IMR-90 (cell line): ENCODE data around the gene PCMTD2. TPM values are rescaled to one million over a fixed set of nuclear protein-coding genes. Genes with fewer than 3 reads are reported as not detected.
"Not testable (repeated sequence)": the region's sequence is repeated elsewhere in the genome, so short reads cannot be mapped to it uniquely, and the experiment has no call there.

Experiments used
- ATAC-seq: fragments of 200-7000 bp; cut with Tn5 transposase; 2 replicates; pipeline ENCODE4 v1.9.1; 2020; ENCODE audit warnings: low read depth, mild to moderate bottlenecking, moderate library complexity
- BruUV-seq: library from RNA; stranded (reverse); fragments of 400-500 nt; replicated peaks from 2 replicates; lab custom pipeline; 2021; lab: Mats Ljungman, UMichigan
- CTCF ChIA-PET: fragments of 300-600 bp; formaldehyde crosslinking; extraction: SDS; loops from one replicate; lab custom pipeline; 2021; ENCODE audit warnings: antibody characterized with exemption; lab: Yijun Ruan, JAX
- POLR2A ChIA-PET: fragments of 300-600 bp; sonication (Branson Sonifier 250); formaldehyde crosslinking; loops from one replicate; lab custom pipeline; 2022; ENCODE audit warnings: antibody characterized with exemption; ENCODE audit not compliant: unreplicated experiment; lab: Charles Lee
- DNase-seq: peaks from one replicate; pipeline ENCODE4 v3.0.0; 2013
- H2AFZ ChIP-seq: replicated peaks from 2 replicates; pipeline ENCODE3; 2013; ENCODE audit warnings: low read length, mild to moderate bottlenecking; ENCODE audit not compliant: poor library complexity
- H2AK5ac ChIP-seq: 2 replicates; pipeline ENCODE4 v1.6.1; 2013; ENCODE audit warnings: low read depth, low read length, inconsistent platforms
- H2AK9ac ChIP-seq: replicated peaks from 2 replicates; pipeline ENCODE3; 2013; ENCODE audit warnings: mild to moderate bottlenecking, low read depth, low read length, moderate library complexity; ENCODE audit not compliant: poor library complexity
- H2BK120ac ChIP-seq: 2 replicates; pipeline ENCODE4 v1.6.1; 2013; ENCODE audit warnings: low read depth, low read length, inconsistent platforms
- H2BK15ac ChIP-seq: 3 replicates; pipeline ENCODE4 v1.6.1; 2013; ENCODE audit warnings: low read depth, low read length, inconsistent platforms
- H2BK20ac ChIP-seq: 2 replicates; pipeline ENCODE4 v1.6.1; 2013; ENCODE audit warnings: low read depth, mild to moderate bottlenecking, inconsistent platforms, low read length, moderate library complexity
- H2BK5ac ChIP-seq: 2 replicates; pipeline ENCODE4 v1.6.1; 2013; ENCODE audit warnings: mild to moderate bottlenecking, low read depth, low read length, inconsistent platforms; ENCODE audit not compliant: poor library complexity, severe bottlenecking
- H3K14ac ChIP-seq: replicated peaks from 2 replicates; pipeline ENCODE4 v1.6.1; 2013; ENCODE audit warnings: low read depth, low read length, inconsistent platforms
- H3K18ac ChIP-seq: 2 replicates; pipeline ENCODE4 v1.6.1; 2013; ENCODE audit warnings: low read depth, low read length, control low read depth
- H3K23ac ChIP-seq: 2 replicates; pipeline ENCODE4 v1.6.1; 2013; ENCODE audit warnings: low read depth, low read length, inconsistent platforms
- H3K27ac ChIP-seq: 2 replicates; pipeline ENCODE4 v1.5.1; 2013; ENCODE audit warnings: mild to moderate bottlenecking, control low read depth, low read length; ENCODE audit not compliant: insufficient read depth
- H3K27me3 ChIP-seq: 2 replicates; pipeline ENCODE4 v1.6.1; 2013; ENCODE audit warnings: low read length; ENCODE audit not compliant: control insufficient read depth, insufficient read depth
- H3K36me3 ChIP-seq: 2 replicates; pipeline ENCODE4 v1.6.1; 2013; ENCODE audit warnings: low read length, mixed read lengths; ENCODE audit not compliant: control insufficient read depth, insufficient read depth
- H3K4ac ChIP-seq: 2 replicates; pipeline ENCODE4 v1.6.1; 2013; ENCODE audit warnings: low read depth, low read length, inconsistent platforms
- H3K4me1 ChIP-seq: 2 replicates; pipeline ENCODE4 v1.6.1; 2013; ENCODE audit warnings: low read length, mixed read lengths; ENCODE audit not compliant: control insufficient read depth, insufficient read depth
- H3K4me2 ChIP-seq: 2 replicates; pipeline ENCODE4 v1.6.1; 2013; ENCODE audit warnings: low read depth, mild to moderate bottlenecking, control low read depth, low read length, moderate library complexity
- H3K4me3 ChIP-seq: 2 replicates; pipeline ENCODE4 v1.5.1; 2013; ENCODE audit warnings: low read depth, mild to moderate bottlenecking, control low read depth, low read length, moderate library complexity; ENCODE audit not compliant: insufficient read depth
- H3K56ac ChIP-seq: 2 replicates; pipeline ENCODE4 v1.6.1; 2013; ENCODE audit warnings: low read length, inconsistent platforms; ENCODE audit not compliant: insufficient read depth; ENCODE audit errors: extremely low read depth
- H3K79me1 ChIP-seq, 2 experiments: 2 replicates each; pipeline ENCODE4 v1.6.1; 2013; ENCODE audit warnings: low read length in 2 of 2, inconsistent platforms in 1 of 2, low read depth in 1 of 2
- H3K9ac ChIP-seq: 2 replicates; pipeline ENCODE4 v1.6.1; 2013; ENCODE audit warnings: low read depth, low read length, control low read depth
- H3K9me1 ChIP-seq: 2 replicates; pipeline ENCODE4 v1.6.1; 2013; ENCODE audit warnings: low read length, inconsistent platforms; ENCODE audit not compliant: insufficient read depth
- H3K9me3 ChIP-seq: 2 replicates; pipeline ENCODE4 v1.6.1; 2013; ENCODE audit warnings: low read length; ENCODE audit not compliant: control insufficient read depth, insufficient read depth
- H4K20me1 ChIP-seq: 2 replicates; pipeline ENCODE4 v1.6.1; 2013; ENCODE audit warnings: low read length, inconsistent platforms; ENCODE audit not compliant: insufficient read depth
- H4K5ac ChIP-seq: 2 replicates; pipeline ENCODE4 v1.6.1; 2013; ENCODE audit warnings: mild to moderate bottlenecking, low read depth, low read length, control low read depth
- H4K8ac ChIP-seq, 2 experiments: 2 replicates each; pipeline ENCODE4 v1.6.1; 2013; ENCODE audit warnings: low read depth in 2 of 2, low read length in 2 of 2, control low read depth in 1 of 2, inconsistent platforms in 1 of 2
- H4K91ac ChIP-seq: 2 replicates; pipeline ENCODE4 v1.6.1; 2013; ENCODE audit warnings: low read depth, low read length, inconsistent platforms; ENCODE audit not compliant: insufficient read depth
- CTCF ChIP-seq: conservative IDR thresholded peaks from 2 replicates; pipeline ENCODE4 v1.5.1; 2012; ENCODE audit warnings: mild to moderate bottlenecking, low read depth, low read length, improper control_type of control experiment
- RAD21 ChIP-seq: IDR thresholded peaks from 2 replicates; pipeline ENCODE4 v1.6.1; 2012; ENCODE audit warnings: low read length, improper control_type of control experiment
- WGBS, 2 experiments: methylation state at CpG; one replicate each; pipeline versions ENCODE4 v1.1.5 to v1.1.7; 2013; ENCODE audit warnings: missing lambda C conversion rate in 2 of 2; ENCODE audit not compliant: insufficient read length in 1 of 2; ENCODE audit errors: extremely low coverage in 2 of 2; 5-methylcytosine and 5-hydroxymethylcytosine counted together
- dilution Hi-C: fragments of 300-500 bp; cut with HindIII; formaldehyde crosslinking; loops from one replicate; pipeline ENCODE4 v1.14.3; 2018; ENCODE audit warnings: low sequenced_read_pairs; ENCODE audit not compliant: unreplicated experiment
- in situ Hi-C: fragments of 300-500 bp; cut with MboI; formaldehyde crosslinking; loops from 3 replicates; pipeline ENCODE4 v1.14.3; 2019; ENCODE audit warnings: low sequenced_read_pairs, inconsistent platforms, mixed read lengths
- intact Hi-C: fragments of 100-400 bp; cut with micrococcal nuclease; formaldehyde crosslinking; loops from 2 replicates; pipeline ENCODE4 v1.10.0; 2022
- polyA plus RNA-seq, 3 experiments: library from polyadenylated mRNA; depleted of rRNA; stranded (reverse); fragments of >200 nt; gene quantifications; 2 replicates each; pipeline ENCODE4 v1.2.3, GENCODE V29; 2012; ENCODE audit warnings: low replicate concordance in 1 of 3
- total RNA-seq: library from RNA; depleted of rRNA; stranded (reverse); fragments of >200 nt; gene quantifications from 2 replicates; pipeline ENCODE4 v1.2.3, GENCODE V29; 2012

The PCMTD2 gene
- total and polyA plus RNA-seq, 2 of the 4 experiments (the other 2 are of a cell fraction): 23.6 to 28.3 TPM

GRCh38 chr20:64316415-64317083, 61.0 kb downstream of the PCMTD2 start:
- H3K9me1 ChIP-seq, H3K18ac ChIP-seq, H2AK9ac ChIP-seq, H3K9me3 ChIP-seq, H4K20me1 ChIP-seq, H3K9ac ChIP-seq, H3K4me1 ChIP-seq, CTCF ChIA-PET, H3K23ac ChIP-seq, H3K56ac ChIP-seq, H2BK15ac ChIP-seq, POLR2A ChIA-PET, BruUV-seq, H4K91ac ChIP-seq, H2BK20ac ChIP-seq, H3K27me3 ChIP-seq, H4K8ac ChIP-seq, in situ Hi-C loops, intact Hi-C loops, H2AK5ac ChIP-seq, H2BK120ac ChIP-seq, H3K14ac ChIP-seq, H4K5ac ChIP-seq, dilution Hi-C loops, H3K36me3 ChIP-seq, H3K79me1 ChIP-seq, H3K4ac ChIP-seq: not testable (repeated sequence)
- DNase-seq: peak; percentile 35
- H3K4me2 ChIP-seq: peak overlapping the region; percentile 67
- peak; percentile 91 for ATAC-seq
- 6% methylated on average over 32 of the region's 87 CpGs; no CpG with 5 or more reads in 1 of the 2 experiments for WGBS, 2 experiments
- peak overlapping the region; percentile 34; the same call in 1 of the 2 replicates for H3K4me3 ChIP-seq
- TF ChIP-seq RAD21 (peak; percentile 38), CTCF (peak; percentile 40)
- H3K27ac ChIP-seq: peak overlapping the region; percentile 29; the same call in 1 of the 2 replicates
- H2BK5ac ChIP-seq: peak overlapping the region; percentile 54
- H2AFZ ChIP-seq: peak overlapping the region; percentile 21

- H3K27ac ChIP-seq, H3K23ac ChIP-seq, H3K4me1 ChIP-seq, H3K9me1 ChIP-seq, H3K14ac ChIP-seq, H4K91ac ChIP-seq, H4K20me1 ChIP-seq, dilution Hi-C loops, H2AK9ac ChIP-seq, POLR2A ChIA-PET, H3K18ac ChIP-seq, BruUV-seq, H2AK5ac ChIP-seq, H3K36me3 ChIP-seq, H3K9me3 ChIP-seq, H3K27me3 ChIP-seq, DNase-seq, H2BK15ac ChIP-seq, H2BK5ac ChIP-seq, H3K4me3 ChIP-seq, H3K56ac ChIP-seq, in situ Hi-C loops, H2BK20ac ChIP-seq, H4K5ac ChIP-seq, H2AFZ ChIP-seq, intact Hi-C loops, H4K8ac ChIP-seq, H3K4me2 ChIP-seq, H3K79me1 ChIP-seq, H3K9ac ChIP-seq, H2BK120ac ChIP-seq, H3K4ac ChIP-seq, CTCF ChIA-PET: not testable (repeated sequence)
- ATAC-seq: 0 out of 2 replicates have a peak, but pooled peaks have one; percentile 3
- WGBS, 2 experiments: no CpG with 5 or more reads among the region's 15 CpGs
These were observed 61.8 kb downstream of the PCMTD2 start for GRCh38 chr20:64317331-64317730.
